Stimulated activated CD4-positive, alpha-beta T cell treated with anti-CD3 and anti-CD28 coated beads, TNF-alpha, amount 100 ng/mL, for 48 hours (primary cell): ENCODE measurements around the gene ZNF587.
"Not testable (repeated sequence)": the region's sequence is repeated elsewhere in the genome, so short reads cannot be mapped to it uniquely, and the experiment has no call there.

Experiments
- DNase-seq, 3 donors: peaks; one replicate each; pipeline ENCODE4 v3.0.0-alpha.2; 2020; ENCODE audit warnings: low read depth in 3 of 3

Gene ZNF587

DNA sequence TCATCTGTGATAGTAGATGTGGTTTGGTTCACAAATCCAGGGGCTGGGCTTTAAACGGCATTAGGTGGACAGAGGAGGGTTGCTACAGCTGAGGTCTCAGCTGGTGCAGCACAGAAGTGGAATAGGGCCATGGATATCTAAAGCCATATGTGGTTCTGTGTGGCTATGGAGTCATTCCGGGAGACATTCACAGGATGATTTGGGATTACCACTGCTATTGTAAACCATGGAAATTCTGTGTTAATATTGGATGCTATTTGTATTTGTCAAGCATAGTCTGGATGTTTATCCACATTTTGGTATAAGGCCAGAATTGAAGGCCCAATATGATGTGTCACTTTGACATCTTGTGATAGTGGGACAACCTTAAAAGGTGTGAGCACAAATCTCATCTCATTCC, 26.5 kb upstream of the ZNF587 start:
- DNase-seq, result not testable (repeated sequence)

DNA sequence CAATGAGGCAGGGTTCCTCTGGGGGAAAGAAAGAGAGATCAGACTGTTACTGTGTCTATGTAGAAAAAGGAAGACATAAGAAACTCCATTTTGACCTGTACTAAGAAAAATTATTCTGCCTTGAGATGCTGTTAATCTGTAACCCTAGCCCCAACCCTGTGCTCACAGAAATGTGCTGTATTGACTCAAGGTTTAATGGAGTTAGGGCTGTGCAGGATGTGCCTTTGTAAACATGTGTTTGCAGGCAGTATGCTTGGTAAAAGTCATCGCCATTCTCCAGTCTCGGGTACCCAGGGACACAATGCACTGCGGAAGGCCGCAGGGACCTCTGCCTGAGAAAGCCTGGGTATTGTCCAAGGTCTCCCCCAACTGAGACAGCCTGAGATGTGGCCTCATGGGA, 26.1 kb upstream of the ZNF587 start:
- DNase-seq, result not testable (repeated sequence)

DNA sequence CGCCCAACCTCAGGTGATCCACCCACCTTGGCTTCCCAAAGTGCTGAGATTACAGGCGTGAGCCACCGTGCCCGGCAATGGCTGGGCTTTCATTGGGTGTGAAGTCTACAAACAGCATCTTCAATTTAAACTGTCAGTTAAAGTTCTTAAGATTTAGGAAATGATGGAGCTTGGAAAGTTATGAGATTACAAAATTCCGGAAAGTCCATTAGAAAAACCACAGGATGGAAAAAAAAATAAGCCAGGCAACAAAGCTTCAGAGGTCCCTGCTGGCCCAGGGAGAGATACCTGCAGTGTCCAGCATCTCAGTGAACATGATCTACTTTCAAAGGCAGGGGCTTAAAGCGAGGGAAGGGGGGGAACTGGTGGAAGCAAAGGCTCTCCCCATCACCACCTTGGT, 24.1 kb upstream of the ZNF587 start:
- no peak for DNase-seq

GRCh38 chr19:57829316-57829715, 20.3 kb upstream of the ZNF587 start:
- DNase-seq, result no peak

GRCh38 chr19:57830071-57830602, 19.5 kb upstream of the ZNF587 start, which contains the start of gene ZNF587B:
Gene ZNF587B, plus strand, starts transcription at chr19:57830299. Its CDS starts 230 bp downstream, at chr19:57830529.
- no peak for DNase-seq

DNA sequence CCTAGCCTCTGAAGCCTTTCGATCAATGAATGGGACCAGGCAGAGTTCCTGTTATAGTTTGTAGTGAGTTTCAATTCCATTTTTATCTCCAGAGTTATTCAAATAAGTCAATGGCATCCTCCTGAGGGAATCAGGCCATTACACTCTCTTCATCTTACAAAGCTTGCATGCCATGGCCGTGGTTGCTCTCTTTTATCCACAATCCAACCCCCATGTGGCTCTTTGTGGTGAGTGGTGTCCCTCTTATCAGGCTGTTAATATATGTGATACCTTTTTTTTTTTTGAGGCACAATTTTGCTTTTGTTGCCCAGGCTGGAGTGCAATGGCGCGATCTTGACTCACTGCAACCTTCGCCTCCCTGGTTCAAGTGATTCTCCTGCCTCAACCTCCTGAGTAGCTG, 12.7 kb upstream of the ZNF587 start:
- DNase-seq, result not testable (repeated sequence)

- not testable (repeated sequence) for DNase-seq
These were observed 11.0 kb upstream of the ZNF587 start for GRCh38 chr19:57838622-57839191.

DNA sequence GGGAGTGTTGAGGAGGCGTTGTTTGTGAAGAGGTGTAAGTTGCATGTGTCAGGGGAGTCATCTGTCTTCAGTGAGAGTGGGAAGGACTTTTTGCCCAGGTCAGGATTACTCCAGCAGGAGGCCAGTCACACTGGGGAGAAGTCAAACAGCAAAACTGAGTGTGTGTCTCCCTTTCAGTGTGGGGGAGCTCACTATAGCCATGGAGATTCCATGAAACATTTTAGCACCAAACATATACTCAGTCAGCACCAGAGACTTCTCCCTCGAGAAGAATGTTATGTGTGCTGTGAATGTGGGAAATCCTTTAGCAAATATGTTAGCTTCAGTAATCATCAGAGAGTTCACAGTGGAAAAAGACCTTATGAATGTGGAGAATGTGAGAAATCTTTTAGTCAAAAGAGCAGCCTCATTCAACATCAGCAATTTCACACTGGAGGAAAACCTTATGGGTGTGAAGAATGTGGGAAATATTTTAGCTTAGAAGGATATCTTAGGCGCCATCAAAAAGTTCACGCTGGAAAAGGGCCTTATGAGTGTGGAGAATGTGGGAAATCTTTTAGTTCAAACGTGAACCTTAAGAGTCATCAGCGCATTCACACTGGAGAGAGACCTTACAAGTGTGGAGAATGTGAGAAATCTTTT, 8.4 kb upstream of the ZNF587 start:
- no peak for DNase-seq

DNA sequence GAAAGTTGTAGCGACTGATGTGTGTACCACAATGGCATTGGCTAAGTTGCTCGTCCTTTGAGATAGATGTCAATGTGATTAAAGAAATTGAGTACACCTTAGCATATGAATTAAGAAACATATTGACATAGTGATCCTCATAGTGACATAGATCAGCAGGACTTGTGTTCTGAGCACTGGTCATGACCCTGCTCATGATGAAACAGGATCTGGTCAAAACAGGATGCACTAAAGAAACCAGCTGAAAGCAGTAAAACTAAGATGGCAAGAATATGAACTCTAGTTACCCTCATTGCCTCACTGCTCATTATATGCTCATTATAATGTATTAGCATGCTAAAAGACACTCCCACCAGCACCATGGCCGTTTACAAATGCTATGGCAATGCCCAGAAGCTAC, 2.5 kb upstream of the ZNF587 start:
- DNase-seq, result not testable (repeated sequence)

DNA sequence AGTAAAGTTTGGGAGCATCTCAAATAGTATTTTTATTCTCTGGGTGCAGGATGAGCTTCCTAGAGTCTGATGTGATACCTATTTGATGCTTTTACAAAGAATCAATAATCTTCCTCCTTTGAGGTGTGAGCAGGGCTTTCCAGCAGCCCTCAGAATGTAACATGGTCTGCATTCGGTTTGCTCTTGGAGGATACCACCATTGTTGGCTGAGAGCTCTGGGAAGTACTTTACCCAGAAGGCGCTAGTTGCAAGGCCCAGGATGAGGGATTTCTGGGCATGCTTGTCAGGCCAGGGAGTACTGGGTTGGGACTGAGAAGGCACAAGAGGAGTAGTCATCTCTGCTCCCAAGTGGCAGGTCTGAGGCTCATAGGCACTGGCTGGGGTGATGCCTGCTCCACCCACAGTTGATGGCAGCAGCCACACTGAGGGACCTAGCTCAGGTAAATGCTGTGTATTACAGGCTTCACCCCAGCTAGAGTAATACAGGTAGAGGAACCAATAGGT, 445 bp upstream of the ZNF587 start:
- DNase-seq, result not testable (repeated sequence)

DNA sequence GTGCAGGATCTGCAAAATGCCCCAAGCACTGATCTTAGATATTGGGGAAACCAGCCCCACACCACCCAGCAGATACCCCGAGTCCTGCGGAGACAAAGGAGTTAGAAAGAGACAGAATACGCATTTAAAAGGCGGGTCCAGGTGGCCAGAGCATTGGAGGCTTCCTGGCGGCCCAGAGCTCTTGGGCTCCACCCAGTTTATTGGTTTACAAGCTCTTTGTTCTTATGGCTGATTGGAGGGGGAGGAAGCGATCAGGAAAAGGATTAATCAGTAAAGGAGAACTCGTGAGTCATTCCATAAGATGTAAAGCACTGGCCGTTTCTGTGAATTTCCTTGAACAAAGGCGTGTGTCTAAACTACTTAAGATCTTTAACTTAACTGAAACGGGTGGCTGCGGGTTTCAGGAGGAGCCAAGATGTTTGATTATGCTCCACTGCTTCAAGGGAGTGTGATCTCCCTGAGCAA, 926 bp downstream of the ZNF587 start:
- peak in 1 of 3 donors; percentile 3 for DNase-seq

- not testable (repeated sequence) for DNase-seq
These were observed 2.3 kb downstream of the ZNF587 start for GRCh38 chr19:57851812-57852603.

DNA sequence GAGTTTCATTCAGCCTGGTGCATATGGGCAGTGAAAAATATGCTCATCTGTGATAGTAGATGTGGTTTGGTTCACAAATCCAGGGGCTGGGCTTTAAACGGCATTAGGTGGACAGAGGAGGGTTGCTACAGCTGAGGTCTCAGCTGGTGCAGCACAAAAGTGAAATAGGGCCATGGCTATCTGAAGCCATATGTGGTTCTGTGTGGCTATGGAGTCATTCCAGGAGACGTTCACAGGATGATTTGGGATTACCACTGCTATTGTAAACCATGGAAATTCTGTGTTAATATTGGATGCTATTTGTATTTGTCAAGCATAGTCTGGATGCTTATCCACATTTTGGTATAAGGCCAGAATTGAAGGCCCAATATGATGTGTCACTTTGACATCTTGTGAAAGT, 4.5 kb downstream of the ZNF587 start:
- DNase-seq, result not testable (repeated sequence)

GRCh38 chr19:57862351-57862750, 12.7 kb downstream of the ZNF587 start:
- not testable (repeated sequence) for DNase-seq

DNA sequence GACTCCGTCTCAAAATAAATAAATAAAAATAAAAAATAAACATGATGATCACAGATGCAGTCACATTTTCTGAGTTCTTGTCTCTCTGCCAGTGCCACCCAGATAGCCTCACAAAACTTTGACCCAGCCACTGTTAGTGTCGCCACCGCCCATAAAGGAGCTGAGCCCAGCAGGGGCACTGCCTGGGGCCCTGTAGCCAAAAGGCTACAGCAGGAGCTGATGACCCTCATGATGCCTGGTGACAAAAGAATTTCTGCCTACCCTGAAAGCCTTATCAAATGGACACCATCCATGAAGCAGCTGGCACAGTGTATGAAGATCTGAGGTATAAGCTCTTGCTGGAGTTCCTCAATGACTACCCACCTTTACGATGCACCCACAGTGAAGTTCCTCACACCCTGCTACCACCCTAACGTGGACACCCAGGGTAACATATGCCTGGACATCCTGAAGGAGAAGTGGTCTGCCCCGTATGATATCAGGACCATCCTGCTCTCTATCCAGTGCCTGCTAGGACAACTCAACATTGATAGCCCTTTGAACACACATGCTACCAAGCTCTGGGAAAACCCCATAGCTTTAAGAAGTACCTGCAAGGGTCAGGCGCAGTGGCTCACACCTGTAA, 18.3 kb downstream of the ZNF587 start:
- DNase-seq, result no peak

DNA sequence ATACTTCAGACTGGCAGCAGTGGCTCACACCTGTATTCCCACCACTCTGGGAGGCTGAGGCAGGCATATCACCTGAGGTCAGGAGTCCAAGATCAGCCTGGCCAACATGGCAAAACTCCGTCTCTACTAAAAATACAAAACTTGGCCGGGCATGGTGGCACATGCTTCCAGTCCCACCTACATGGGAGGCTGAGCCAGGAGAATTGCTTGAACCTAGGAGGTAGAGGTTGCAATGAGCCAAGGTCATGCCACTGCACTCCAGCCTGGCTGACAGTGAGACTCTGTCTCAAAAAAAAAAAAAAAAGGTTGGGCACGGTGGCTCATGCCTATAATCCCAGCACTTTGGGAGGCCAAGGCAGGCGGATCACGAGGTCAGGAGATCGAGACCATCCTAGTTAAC, 20.0 kb downstream of the ZNF587 start:
- DNase-seq, result not testable (repeated sequence)

GRCh38 chr19:57870225-57870624, 20.6 kb downstream of the ZNF587 start:
- no peak for DNase-seq

DNA sequence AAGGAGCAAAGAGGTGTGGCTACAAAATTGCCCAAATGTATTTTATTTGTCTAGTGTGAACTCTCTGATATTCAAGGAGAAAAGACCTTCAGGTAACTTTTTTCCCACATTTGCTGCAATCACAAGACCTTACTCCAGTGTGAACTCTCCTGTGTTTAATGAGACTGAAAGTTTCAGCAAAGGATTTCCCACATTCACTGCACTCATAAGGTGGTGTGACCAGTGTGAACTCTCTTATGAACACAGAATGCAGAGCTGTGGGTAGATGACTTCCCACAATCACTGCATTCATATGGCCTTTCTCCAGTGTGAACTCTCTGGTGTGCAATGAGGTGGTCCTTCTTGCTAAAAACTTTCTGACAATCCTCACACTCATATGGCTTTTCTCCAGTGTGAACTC, 22.8 kb downstream of the ZNF587 start:
- no peak for DNase-seq

- not testable (repeated sequence) for DNase-seq
These were observed 24.5 kb downstream of the ZNF587 start for GRCh38 chr19:57873883-57874799.

- no peak for DNase-seq
These were observed 36.4 kb downstream of the ZNF587 start for GRCh38 chr19:57886046-57886445.
